Ecto neural progenitor cell (in vitro differentiated cells): ENCODE results near the gene FBXO10.

Experiments
- DNase-seq: peaks from one replicate; pipeline ENCODE4 v3.0.0-alpha.2; 2018; ENCODE audit warnings: low spot score

The FBXO10 gene

GRCh38 chr9:37592108-37592951, 16.1 kb upstream of the FBXO10 start, which contains the start of gene TOMM5:
Gene TOMM5, minus strand, starts transcription at chr9:37592597. Its CDS starts 65 bp downstream, at chr9:37592532.
- peak; percentile 91 for DNase-seq

GRCh38 chr9:37587521-37587920, 11.3 kb upstream of the FBXO10 start:
- DNase-seq, result no peak

DNA sequence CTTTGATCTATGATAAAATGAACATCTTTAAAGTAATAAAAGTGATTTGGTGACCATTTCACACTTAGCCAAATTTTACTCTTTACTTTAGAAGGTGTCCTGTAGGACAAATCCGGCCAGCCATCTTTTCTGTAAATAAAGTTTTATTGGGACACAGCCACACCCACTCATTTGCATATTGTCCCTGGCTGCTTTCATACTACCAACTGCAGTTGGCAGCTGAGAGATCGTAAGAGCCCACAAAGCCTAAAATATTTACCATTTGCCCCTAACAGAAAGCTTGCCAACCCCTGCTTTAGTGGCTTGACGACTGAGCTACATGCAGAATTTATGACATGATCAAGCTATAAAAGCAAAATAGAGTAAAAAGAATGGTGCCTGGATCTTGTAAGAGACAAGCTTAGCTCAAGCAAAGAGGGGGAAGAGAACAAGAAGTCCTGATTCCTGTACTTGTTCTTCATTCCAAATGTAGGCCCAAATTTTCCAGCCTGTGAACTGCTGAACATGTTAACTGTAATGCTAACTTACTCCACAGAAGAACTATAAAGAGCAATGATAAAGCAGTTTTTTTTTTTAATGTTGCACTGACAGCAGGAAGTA, 7.4 kb upstream of the FBXO10 start:
- no peak for DNase-seq

DNA sequence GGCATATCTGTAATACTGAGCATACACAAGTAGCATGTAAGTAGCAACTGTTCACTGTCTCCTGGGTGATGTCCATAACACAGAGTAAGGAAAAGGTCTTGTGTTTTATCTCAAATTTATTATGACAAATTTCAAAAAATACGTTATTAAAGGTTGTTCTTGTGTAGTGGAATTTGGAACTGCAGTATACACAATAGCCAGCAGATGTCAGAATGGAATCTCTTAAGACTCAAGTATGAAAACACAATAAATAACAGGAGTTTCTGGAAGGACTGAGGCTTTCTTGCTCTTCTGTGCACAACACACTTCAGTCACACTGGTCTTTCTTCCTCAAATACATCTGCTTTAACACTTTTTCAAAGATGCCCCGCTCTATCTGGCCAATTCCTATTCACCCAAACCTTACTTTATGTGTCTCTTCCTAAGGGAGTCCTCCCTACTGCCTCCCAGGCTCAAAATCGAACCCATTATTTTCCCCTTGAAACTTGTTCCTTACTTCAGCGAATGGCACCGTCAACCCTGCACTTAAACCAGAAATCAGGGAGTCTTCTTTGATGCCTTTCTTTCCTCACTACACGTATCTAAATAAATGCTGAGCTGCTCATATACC, 6.5 kb upstream of the FBXO10 start:
- no peak for DNase-seq

DNA sequence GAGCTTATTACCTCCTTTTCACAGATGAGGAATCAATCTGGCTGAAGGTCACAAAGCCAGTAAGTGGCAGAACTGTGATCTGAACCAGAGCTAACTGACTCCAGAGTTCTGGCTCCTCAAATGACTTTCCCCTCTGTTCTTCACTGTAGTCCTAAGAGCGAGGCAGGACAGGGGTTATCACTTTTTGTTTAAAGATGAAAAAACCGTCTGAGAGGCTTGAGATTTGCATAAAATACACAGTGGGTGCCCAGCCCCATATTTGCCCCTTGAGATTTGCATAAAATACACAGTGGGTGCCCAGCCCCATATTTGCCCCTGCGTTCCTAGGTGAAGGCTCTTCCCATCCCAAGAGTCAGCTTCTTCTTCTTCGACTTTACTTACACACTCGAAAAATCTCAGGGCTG, 667 bp downstream of the FBXO10 start:
- no peak for DNase-seq

DNA sequence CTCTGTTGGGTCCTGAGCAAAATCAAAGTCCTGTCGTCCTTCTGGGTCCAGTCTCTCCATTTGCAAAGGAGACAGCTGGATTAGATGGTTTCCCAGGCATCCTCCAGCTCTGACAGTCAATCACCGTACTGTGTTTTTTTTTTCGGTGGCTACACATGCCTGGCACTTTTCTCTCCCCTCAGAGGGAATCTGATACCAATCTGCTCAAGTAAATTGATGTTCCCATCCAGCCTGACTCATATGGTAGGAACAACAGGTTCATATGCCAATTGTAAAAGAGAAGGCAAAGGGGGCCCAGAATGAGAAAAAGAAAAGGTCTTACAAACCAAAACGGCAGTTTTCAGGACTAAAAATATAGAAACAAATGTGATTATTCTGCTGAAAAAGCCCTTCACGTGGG, 1.2 kb downstream of the FBXO10 start:
- DNase-seq, result no peak

DNA sequence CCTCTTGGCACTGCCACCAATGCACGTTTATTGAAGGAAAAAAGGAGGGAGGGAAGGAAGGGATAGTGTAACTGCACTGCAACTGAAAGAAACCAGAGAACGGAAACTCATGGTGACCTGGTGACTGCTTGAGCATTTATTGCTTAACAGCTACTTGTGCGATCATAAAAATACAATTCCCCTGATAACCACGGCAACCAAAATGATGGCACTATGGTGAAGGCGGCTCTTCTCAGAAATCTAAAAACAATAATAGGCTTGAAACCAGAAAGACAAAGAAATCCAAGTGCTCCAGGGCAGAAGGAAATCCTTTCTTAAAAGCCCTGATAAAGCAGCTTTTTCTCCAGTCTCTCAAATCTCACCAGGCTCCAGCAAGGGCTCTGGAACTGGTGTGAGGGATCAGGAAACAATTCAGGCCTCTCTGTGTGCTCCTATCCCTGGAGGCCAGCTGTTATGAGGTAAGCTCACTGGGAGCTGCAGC, 1.9 kb downstream of the FBXO10 start:
- no peak for DNase-seq

DNA sequence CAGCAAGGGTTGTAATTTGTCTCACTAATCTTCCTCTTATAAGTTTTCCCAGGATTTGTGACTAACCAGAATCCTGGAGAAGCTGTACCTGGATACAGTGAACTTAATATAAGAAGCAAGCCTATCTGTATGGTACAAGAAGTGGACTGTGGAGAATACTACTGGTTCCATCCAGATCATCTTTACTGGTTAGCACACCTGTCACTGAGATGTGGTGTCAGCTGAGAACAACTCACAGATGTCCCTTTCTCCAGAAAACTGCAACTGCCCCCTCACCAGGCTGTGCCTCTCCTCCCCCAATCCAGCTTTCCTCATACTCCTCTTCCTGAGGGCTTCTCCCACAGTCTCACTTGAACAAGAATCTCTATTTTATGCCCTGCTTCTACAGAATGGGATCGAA, 4.9 kb downstream of the FBXO10 start:
- DNase-seq, result no peak

GRCh38 chr9:37566716-37567115, 9.5 kb downstream of the FBXO10 start:
- DNase-seq, result no peak

DNA sequence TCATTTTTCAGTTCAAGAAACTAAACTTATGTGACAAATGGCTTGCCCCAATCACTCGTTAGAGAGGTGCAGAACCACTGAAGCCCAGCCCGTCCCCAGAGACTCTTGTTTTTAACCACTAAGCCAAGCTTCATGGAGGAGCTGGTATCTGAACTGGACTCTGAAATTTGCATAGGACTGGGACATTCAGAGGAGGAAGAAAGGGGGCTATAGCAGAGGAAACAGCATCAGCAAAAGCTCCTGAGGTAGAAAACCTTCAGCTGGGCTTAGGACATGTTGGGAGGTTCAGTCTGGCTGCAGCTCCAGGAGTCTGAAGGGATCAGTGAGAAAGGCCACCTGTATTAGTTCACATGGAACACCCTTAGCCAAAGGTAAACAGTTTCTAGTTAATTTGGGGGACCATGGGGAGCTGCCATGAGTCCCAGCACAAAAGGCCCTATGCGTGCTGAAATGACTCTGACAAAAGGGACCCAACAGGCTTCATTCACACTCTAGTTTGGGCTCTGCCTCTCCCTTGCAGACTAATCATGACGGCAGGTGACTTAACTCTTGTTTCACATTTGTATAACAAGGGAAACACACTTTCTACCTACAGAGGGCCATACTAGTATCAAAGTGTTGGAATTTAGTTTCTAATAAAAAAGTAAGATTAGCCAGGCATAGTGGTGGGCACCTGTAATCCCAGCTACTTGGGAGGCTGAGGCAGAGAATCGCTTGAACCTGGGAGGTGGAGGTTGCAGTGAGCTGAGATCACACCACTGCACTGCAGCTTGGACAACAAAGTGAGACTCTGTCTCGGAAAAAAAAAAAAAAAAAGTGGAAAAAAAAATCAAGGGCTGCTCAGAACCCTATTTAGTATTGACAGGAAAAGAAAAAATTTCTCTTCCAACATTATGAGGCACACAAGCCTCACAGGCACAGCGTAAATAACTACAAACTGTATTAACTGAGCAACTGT, 10.2 kb downstream of the FBXO10 start:
- no peak for DNase-seq

DNA sequence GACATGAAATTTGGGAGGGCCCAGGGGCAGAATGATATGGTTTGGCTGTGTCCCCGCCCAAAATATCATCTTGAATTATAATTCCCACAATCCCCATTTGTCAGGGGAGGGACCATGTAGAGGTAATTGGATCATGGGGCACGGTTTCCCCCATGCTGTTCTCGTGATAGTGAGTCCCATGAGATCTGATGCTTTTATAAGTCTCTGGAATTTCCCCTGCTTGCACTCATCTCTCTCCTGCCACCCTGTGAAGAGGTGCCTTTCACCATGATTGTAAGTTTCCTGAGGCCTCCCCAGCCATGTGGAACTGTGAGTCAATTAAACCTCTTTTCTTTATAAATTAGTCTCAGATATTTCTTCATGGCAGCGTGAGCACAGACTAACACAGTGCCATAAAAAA, 11.3 kb downstream of the FBXO10 start:
- no peak for DNase-seq

DNA sequence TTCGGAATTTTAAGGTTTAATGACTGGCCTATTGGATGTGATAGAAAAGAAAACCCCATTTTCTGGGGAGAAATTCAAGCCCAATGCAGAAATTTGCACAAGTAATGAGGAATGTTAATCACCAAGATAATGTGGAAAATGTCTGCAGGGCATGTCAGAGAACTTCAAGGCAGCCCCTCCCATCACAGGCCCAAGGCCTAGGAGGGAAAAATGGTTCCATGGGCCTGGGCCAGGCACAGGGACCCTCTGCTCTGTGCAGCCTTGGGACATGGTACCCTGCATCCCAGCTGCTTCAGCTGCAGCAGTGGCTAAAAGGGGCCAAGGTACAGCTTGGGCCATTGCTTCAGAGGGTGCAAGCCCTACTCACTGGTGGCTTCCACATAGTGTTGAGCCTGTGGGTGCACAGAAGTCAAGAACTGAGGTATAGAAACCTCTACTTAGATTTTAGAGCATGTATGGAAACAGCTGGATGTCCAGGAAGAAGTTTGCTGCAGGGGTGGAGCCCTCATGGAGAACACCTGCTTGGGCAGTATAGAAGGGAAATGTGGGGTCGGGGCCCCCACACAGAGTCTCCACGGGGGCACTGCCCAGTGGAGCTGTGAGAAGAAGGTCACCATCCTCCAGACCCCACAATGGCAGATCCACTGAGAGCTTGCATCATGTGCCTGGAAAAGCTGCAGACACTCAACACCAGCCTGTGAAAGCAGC, 12.2 kb downstream of the FBXO10 start:
- no peak for DNase-seq

DNA sequence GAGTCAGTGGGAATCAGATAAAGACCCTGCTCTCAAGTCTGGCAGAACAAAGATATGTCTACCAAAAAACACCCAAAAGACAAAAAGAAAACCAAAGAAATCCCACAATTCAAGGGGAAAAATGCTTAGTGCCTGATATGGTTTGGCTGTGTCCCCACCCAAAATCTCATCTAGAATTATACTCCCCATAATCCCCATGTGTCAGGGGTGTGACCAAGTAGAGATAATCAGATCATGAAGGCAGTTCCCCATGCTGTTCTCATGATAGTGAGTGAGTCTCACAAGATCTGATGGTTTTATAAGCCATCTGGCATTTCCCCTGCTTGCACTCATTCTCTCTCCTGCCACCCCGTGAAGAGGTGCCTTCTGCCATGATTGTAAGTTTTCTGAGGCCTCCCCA, 13.4 kb downstream of the FBXO10 start:
- DNase-seq, result no peak

GRCh38 chr9:37561682-37562081, 14.5 kb downstream of the FBXO10 start:
- DNase-seq, result no peak

- DNase-seq, result no peak
Measured at GRCh38 chr9:37559855-37560592, 16.2 kb downstream of the FBXO10 start.

DNA sequence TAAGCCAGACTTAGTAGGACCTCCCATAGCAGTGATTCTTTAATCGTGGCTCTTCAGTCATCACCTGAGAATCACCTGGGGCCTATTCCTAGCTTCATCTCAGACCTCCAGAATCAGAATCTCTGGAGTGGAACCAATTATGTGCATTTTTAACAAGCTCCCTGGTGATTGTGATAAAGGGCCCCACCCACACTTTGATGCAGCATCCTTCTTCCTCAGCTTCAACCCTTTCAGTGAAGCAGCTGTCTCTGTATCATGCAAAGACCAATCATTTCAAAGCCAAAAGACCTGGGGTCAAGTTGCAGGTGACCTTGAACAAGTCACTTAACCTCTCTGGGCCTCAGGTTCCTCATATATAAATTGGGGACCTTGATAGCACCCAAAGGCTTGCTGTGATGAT, 17.1 kb downstream of the FBXO10 start:
- no peak for DNase-seq

- DNase-seq, result no peak
Measured at GRCh38 chr9:37555786-37556185, 20.4 kb downstream of the FBXO10 start.

GRCh38 chr9:37554318-37554717, 21.9 kb downstream of the FBXO10 start:
- DNase-seq, result no peak

- DNase-seq, result no peak
Measured at GRCh38 chr9:37551888-37552287, 24.3 kb downstream of the FBXO10 start.

DNA sequence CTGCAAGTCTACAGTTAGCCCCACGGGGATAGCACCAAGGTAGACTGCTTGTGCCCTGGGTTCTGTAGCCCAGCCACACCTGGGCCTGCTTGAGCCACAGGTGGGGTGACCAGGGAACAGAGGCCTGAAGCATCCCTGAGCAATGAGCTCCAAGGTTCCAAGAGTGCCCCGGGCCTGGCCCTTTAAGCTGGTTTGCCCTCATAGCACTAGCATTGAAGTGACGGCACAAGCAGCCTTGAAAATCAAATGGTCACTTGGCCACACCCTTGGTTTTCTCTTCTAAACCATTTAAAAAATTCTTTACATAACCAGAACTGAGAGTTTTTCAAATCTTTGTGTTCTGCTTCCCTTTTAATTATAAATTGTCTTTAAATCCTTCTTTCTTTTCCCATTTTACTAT, 24.7 kb downstream of the FBXO10 start:
- no peak for DNase-seq

- DNase-seq, result no peak
Measured at GRCh38 chr9:37550781-37551180, 25.4 kb downstream of the FBXO10 start.
